Kidney epithelial cell (primary cell): ENCODE results near the gene BECN2. TPM values are rescaled to one million over a fixed set of nuclear protein-coding genes. Genes with fewer than 3 reads are reported as not detected.

Experiments used
- DNase-seq: peaks from one replicate; pipeline ENCODE4 v3.0.0-alpha.2; 2010; ENCODE audit warnings: low read depth
- H3K27me3 ChIP-seq: 2 replicates; pipeline ENCODE4 v1.6.0; 2011; ENCODE audit warnings: low read length; ENCODE audit not compliant: control insufficient read depth, insufficient read depth
- H3K36me3 ChIP-seq: 2 replicates; pipeline ENCODE4 v1.5.1; 2011; ENCODE audit warnings: low read length; ENCODE audit not compliant: control insufficient read depth, insufficient read depth
- H3K4me3 ChIP-seq: 2 replicates; pipeline ENCODE4 v1.5.1; 2011; ENCODE audit warnings: low read depth, mild to moderate bottlenecking, control low read depth, low read length
- CTCF ChIP-seq: IDR thresholded peaks from 2 replicates; pipeline ENCODE4 v1.5.1; 2011; ENCODE audit warnings: mild to moderate bottlenecking, moderate library complexity, low read length, control low read depth, inconsistent platforms; ENCODE audit not compliant: insufficient read depth, poor library complexity, severe bottlenecking
- total RNA-seq: library from RNA; depleted of rRNA; stranded (reverse); fragments of >200 nt; gene quantifications from 2 replicates; pipeline ENCODE4 v1.2.3, GENCODE V29; 2015

Gene BECN2
- total RNA-seq, 1 donor from 2014 or later = not detected

DNA sequence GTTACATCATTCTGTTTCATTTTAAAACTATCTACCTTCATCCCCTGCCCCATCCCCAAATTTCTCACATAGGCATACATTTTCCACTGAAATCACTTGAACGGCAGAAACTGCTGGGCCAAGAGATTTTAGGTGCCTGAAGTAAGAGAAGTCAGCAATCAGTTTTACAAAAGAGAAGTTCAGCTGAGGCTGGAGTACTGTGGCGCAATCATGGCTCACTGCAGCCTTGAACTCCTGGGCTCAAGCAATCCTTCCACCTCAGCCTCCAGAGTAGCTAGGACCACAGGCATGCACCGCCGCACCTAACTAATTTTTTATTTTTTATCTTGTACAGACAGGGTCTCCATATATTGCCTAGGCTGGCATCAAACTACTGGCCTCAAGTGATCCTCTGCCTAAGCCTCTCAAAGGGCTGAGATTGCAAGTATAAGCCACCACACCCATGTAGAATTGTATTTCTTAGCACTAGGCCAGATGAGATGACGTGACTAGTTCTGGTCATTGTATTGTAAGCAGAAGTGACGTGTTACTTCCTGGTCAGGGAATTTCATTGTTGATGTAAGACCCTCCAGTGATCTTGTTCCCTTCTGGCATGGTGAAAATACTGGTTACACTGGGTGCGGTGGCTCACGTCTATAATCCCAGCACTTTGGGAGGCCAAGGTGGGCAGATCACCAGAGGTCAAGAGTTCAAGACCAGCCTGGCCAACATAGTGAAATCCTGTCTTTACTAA is 7.1 kb downstream of the BECN2 start:
- TF ChIP-seq CTCF = no peak
- no peaks in the 10 kb centered on the region for H3K27me3 ChIP-seq
- no peak for DNase-seq
- H3K4me3 ChIP-seq = no peak overlapping the region
- no peaks in the 10 kb centered on the region for H3K36me3 ChIP-seq

GRCh38 chr1:241968611-241969010 is 11.0 kb downstream of the BECN2 start:
- H3K36me3 ChIP-seq = no peaks in the 10 kb centered on the region
- no peak for DNase-seq
- H3K27me3 ChIP-seq = no peaks in the 10 kb centered on the region
- H3K4me3 ChIP-seq = no peak overlapping the region
- TF ChIP-seq CTCF = no peak

DNA sequence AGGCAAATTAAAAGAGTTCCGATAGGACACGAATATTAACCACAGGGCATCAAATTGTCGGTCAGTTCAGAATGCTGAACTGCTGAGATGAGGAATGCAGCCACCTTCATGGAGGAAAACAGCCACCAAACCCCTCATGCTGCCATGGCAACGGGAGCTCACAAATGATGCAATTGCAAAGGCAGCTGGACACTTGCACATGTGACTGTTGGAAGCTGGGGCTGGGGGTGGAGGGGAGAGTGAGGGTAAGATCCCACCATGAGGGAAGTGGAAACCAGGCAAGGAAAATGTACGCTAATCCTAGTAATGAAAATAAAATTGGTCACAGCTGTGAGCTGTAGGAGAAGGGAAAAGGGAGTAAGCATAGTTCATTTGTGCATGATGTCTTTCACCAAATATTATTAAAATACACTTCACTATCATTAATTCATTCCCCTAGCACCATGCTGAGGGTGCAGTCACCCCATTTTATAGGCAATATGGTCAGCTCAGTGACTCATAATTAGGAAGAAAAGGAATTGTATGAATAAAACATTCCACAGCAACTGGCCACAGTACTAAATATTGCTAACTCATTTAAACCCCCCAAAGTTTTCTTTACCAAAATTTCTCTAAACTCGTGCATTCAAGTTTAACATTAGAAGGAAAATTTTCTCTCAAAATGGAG is 15.3 kb downstream of the BECN2 start:
- no peak overlapping the region for H3K4me3 ChIP-seq
- peak; percentile 71 for DNase-seq
- TF ChIP-seq CTCF = no peak
- no peaks in the 10 kb centered on the region for H3K36me3 ChIP-seq
- no peaks in the 10 kb centered on the region for H3K27me3 ChIP-seq

DNA sequence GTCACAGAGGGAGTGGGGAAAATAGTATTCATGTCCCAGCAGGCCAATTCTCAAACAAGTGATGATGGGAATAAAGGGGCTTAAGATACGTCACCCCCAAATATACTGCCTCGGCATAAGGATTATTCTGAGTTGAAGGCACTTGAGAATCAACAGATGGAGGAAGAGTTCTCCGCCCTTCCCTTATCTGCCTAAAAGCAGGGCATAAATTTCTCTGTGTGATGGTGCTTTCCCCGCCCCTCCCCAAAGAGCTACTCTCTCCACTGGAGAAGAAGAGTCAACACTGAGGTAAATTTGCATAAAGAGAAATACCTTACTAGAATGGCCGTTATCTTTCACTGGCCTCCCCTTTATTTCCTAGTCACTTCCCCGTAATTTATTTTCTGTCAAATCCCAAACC is 18.7 kb downstream of the BECN2 start:
- DNase-seq = no peak
- Histone ChIP-seq H3K27me3 (no peaks in the 10 kb centered on the region), H3K36me3 (no peaks in the 10 kb centered on the region), H3K4me3 (no peak overlapping the region)
- no peak for TF ChIP-seq CTCF

DNA sequence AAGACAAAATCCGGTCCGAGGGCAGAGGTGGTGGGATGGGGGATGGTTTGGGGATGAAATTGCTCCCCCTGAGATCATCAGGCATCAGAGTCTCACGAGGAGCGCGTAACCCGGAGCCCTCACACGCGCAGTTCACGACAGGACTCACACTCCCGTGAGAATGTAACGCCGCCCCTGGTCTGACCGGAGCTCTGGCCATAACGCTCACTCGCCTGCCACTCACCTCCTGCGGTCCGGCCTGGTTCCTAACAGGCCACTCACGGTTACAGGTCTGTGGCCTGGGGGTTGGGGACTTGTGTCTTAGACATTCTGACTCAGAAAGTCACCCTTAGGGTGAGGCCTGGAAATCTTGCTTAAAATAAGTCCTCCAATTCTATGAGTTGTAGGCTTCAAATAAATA is 21.5 kb downstream of the BECN2 start:
- Histone ChIP-seq H3K36me3 (no peaks in the 10 kb centered on the region), H3K4me3 (no peak overlapping the region), H3K27me3 (no peaks in the 10 kb centered on the region)
- TF ChIP-seq CTCF = no peak
- DNase-seq = no peak
